Hematopoietic multipotent progenitor cell (in vitro differentiated cells): Measurements from ENCODE around the gene TTR. TPM values are rescaled to one million over a fixed set of nuclear protein-coding genes. Genes with fewer than 3 reads are reported as not detected.

Experiments used
- DNase-seq, 3 donors: peaks; one replicate each; pipeline ENCODE4 v3.0.0-alpha.2; 2011 to 2015; ENCODE audit warnings: low read depth in 2 of 3, low spot score in 2 of 3
- total RNA-seq: library from RNA; depleted of rRNA; stranded (reverse); fragments of >200 nt; gene quantifications from one replicate; pipeline ENCODE4 v1.2.3, GENCODE V29; 2012

TTR gene
- total RNA-seq = under 0.01 TPM

DNA sequence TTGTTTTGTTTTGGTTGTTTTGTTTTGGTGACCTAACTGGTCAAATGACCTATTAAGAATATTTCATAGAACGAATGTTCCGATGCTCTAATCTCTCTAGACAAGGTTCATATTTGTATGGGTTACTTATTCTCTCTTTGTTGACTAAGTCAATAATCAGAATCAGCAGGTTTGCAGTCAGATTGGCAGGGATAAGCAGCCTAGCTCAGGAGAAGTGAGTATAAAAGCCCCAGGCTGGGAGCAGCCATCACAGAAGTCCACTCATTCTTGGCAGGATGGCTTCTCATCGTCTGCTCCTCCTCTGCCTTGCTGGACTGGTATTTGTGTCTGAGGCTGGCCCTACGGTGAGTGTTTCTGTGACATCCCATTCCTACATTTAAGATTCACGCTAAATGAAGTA is at the start of gene TTR:
Gene TTR, plus strand, starts transcription at position 250 of the 400 bp plus-strand sequence. Its CDS starts 26 bp downstream, at position 276.
- DNase-seq = no peak

DNA sequence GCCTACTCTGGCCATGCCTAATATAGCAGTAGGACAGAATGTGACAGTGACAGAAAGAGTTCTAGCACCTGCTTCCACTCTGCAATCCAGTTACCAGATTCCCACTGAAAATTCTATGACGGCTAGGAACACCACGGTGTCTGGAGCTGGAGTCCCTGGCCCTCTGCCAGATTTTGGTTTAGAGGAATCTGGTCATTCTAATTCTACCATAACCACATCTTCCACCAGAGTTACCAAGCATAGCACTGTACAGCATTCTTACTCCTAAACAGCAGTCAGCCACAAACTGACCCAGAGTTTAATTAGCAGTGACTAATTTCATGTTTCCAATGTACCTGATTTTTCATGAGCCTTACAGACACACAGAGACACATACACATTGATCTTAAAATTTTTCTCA is 45.2 kb upstream of the TTR start:
- DNase-seq = no peak

- DNase-seq = no peak
These were observed 42.8 kb upstream of the TTR start for GRCh38 chr18:31548853-31549252.

DNA sequence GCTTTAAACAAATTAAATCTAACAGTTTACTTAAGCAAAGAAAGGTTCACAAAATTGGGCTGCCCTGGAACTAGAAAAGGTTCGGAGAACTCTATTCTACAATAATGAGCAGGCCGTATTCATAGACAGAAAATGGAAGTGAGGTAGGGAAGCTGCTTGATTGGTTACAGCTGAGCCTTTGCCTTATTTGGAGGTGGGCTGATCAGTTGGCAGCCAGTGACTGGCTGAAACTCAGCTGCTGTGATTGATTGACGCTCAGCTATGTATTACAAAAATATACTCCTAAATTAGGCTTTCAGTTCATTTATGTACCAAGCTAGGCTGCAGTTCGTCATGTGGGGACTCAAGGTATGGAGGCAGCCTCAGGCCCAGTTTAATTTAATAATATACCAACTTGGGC is 42.3 kb upstream of the TTR start:
- DNase-seq = no peak

- no peak for DNase-seq
These were observed 39.8 kb upstream of the TTR start for GRCh38 chr18:31551883-31552282.

GRCh38 chr18:31553800-31554199 is 37.9 kb upstream of the TTR start:
- peak in 1 of 3 donors; percentile 26 for DNase-seq

DNA sequence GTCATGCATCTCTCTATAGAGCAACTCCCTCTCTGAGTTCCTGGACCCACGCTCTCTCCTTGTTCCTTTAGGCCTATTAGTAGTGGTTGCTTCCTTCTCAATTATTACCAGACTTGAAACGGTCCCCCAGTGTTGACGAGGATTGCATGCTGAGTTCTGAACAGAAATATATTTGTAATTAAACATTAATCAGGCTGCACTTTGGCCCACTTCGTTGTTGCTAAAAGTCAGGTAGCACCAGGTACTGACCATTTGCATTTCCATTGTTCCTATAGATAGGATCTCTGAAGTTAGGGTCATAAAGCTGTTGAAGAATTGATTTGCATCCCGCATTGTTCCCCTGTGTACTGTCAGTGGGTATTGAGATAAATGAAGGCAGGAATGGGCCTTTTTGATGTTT is 36.9 kb upstream of the TTR start:
- no peak for DNase-seq

DNA sequence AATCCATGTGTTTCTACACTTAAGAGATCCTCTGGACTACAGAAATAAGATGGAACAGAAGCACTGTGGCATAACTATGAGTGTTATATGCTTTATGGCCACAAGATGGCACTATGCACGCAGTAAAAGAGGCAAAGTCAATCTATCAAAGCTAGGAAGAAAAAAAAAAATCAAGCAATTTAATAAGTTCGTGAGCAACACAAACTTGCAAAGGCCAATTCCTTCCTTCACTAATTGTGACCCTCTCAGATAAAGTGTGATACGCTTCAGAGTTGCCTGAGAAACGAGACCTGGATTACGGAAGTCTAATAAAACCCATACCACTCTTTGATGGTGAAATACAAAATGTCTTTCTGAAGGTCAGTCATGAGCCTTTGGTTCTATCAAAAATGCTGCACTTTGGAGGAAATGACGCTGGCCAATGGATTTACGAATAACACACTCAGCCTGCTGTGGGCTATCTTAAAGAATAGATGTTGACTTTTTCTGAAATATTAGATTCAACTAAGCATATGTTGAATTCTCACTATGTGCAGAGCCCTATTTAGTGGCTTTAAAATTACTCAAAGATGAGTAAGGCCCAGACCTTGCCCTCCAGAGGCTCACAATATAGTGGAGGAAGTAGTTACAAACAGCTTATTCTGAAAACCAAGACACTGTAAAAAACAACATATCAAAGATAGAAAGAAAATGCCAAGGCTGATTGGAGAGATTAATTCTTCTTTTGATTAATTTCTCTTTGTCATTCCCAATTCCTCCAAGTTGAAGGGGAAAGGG is 35.5 kb upstream of the TTR start:
- peak; percentile 13 to 87 (median 65) for DNase-seq

DNA sequence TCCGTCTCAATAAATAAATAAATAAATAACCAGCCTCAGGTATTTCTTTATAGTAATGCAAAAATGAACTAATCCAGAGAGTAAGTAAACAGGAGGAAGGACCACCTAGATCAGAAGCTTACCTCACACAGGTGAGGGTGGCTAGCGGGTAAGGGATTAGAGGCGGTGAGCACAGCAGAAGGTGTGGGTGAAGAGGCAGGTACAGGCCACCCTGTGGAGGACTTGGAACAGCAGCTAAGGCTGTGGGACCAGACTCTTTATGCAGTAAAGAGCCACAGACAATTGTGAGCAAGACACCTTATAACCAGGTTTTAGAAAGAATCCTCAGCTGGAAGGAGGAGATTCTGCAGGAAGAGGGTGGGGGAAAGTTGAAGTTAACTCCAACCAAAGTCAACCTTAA is 34.2 kb upstream of the TTR start:
- no peak for DNase-seq

DNA sequence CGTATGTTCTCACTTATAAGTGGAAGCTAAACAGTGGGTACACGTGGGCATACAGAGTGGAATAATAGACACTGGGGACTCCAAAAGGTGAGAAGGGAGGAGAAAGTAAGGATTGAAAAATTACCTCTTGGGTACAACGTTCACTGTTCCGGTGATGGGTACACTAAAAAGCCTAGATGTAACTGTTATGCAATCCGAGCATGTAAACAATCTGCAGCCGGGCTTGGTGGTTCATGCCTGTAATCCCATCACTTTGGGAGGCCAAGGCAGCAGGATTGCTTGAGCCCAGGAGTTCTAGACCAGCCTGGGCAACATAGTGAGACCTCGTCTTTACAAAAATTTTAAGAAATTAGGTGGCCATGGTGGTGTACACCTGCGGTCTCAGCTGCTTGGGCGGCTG is 33.1 kb upstream of the TTR start:
- no peak for DNase-seq

GRCh38 chr18:31562726-31563125 is 29.0 kb upstream of the TTR start:
- DNase-seq = no peak

DNA sequence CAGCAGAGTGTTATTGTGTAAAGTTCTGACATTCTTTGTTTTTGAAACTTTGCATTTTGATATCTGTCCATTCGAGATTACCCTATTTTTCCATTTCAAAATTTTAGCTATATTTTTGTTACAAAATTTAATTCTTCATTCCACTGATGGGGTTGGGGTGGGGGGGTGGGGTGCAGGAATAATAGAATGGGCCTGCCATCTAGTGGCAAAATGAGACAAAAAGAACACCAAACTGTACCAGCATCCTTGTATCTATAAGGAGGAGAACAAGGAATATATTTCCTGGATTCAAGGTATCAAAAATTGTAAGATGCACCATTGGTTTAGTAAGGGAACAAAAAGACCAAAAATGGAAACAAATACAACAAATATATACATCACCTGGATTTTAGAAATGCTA is 27.9 kb upstream of the TTR start:
- DNase-seq = no peak

DNA sequence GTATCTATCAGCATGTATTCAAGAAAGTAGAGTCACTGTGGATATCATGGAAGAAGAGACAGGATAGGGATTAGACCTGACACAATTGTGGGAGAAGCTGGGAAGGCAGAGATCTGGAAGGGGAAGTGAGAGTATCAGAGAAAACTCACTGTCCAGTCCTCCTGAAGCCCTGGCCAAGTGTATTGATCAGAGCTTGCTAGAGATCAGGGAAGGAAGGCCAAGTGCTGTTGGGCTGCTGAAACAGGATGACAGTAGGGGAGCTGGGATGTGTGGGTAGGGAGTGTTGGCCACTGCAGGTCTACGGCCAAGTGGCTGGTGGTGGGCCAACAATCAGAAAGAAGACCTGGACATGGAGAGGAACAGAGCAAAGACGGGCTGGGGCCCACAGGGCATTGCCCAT is 26.3 kb upstream of the TTR start:
- DNase-seq = no peak

- no peak for DNase-seq
These were observed 25.7 kb upstream of the TTR start for GRCh38 chr18:31565782-31566512.

DNA sequence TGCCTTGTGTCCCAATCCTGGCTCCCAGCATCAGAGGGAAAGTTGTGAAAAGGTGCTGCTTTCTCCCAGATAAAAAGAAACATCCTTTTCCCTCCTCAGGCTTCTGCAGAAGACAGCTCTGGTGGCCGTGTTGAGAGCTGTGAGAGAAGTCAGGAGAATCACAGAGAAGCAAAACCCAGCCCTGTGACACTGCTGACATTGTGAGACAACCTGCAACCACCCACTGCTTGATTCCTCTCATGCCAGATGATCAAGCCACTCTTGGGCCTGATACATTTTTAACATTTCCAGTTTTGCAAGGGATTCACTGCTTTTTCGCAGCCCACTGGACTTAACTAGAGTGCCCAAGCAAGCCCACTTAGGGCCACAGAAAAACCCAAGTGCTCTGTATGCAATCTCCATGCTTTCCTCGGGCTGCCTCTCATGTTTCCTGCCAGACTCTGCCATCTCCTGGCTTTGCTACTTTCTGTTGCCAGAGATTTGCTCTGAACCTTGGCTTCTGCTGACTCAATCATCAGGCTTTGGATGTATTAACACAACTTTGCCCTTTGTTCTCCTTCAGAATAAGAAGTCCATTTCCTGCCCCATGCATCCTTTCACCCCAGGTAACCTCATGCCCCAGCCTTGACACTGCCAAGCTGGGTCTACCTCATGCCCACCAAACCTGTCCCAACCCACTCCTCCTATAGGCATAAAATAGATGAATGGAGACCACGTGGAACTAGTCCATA is 24.9 kb upstream of the TTR start:
- no peak for DNase-seq

GRCh38 chr18:31572368-31572767 is 19.3 kb upstream of the TTR start:
- DNase-seq = no peak

DNA sequence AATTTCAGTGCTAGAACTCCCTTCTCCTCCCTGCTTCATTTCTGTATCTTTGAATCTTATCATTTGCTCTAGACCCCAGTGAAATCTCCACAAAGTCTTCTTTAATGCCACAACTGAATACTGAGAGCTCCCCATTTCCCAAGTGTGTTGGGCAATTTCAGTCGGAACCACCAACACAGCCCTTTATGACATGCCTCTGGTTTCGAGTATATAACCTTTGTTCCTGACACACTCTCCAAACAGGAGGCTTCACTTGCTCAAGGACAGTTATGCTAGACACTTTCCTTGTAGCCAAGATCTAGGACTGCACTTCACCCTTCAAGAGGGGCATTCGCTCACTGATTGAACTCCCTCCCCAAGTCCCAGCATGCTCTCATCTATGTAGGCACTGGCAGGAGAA is 18.6 kb upstream of the TTR start:
- DNase-seq = no peak

DNA sequence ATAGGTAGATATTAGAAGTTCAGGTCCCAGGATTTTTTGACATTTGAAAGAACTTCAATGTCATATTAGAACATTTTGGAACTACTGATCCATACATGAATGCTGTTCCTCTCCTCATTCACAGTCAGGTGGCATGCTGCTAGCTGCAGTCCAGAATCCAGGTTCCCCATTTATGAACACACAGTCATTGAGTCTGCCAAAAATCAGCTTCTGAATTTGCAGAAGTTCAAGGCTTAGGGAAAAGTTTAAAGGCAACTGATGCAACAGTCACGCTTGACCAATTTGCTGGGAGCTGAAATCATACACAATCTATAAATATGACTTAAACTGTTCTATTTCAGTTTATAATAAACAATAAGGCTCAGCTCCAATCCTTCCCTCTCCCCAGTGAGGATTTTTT is 17.3 kb upstream of the TTR start:
- peak in 2 of 3 donors; percentile 43 to 79 for DNase-seq

- no peak for DNase-seq
These were observed 16.0 kb upstream of the TTR start for GRCh38 chr18:31575515-31576257.

DNA sequence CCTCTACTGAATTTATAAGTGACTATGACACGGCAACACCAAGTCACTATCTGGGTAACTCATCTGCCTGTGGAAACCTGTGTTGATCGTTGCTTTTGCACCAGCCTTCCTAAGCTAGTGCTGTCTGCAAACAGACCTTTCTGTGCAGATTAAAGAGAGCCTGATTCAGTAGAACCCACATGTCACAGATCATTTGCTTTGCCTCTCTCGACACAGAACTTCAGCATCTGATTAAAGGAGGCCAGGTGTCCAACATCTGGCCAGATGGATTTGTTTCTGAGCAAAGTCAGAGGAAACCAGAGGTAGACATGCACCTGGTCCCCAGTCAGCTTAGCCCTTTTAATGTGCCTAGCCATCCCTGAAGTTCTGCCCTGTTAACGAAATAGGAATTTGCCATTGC is 15.0 kb upstream of the TTR start:
- DNase-seq = no peak

- no peak for DNase-seq
These were observed 14.5 kb upstream of the TTR start for GRCh38 chr18:31577195-31577594.
